H7 (cell line): ENCODE data around the gene KHDC1. TPM values are rescaled to one million over a fixed set of nuclear protein-coding genes. Genes with fewer than 3 reads are reported as not detected.
"Not testable (repeated sequence)": the region's sequence is repeated elsewhere in the genome, so short reads cannot be mapped to it uniquely, and the experiment has no call there.

Source experiments
- DNase-seq: peaks from one replicate; pipeline ENCODE4 v3.0.0; 2012
- H3K27me3 ChIP-seq: 2 replicates; pipeline ENCODE4 v1.6.0; 2011; ENCODE audit warnings: mild to moderate bottlenecking, low read length; ENCODE audit not compliant: control insufficient read depth, insufficient read depth
- H3K36me3 ChIP-seq: replicated peaks from 2 replicates; pipeline ENCODE4 v1.5.1; 2011; ENCODE audit warnings: low read length; ENCODE audit not compliant: control insufficient read depth, insufficient read depth
- H3K4me3 ChIP-seq: 2 replicates; pipeline ENCODE4 v1.5.1; 2011; ENCODE audit warnings: low read depth, mild to moderate bottlenecking, control low read depth, low read length, moderate library complexity; ENCODE audit not compliant: insufficient read depth
- total RNA-seq: library from RNA; depleted of rRNA; stranded (reverse); fragments of >200 nt; shearing (Covaris generic); gene quantifications from 2 replicates; pipeline ENCODE4 v1.2.3, GENCODE V29; 2014

The KHDC1 gene
- total RNA-seq, 1 experiment from 2014 or later, result 4.5 TPM

- H3K27me3 ChIP-seq, result no peaks in the 10 kb centered on the region
- no peak for DNase-seq
These were observed 29.9 kb downstream of the KHDC1 start for GRCh38 chr6:73233048-73233447.

GRCh38 chr6:73231986-73232391 is 31.0 kb downstream of the KHDC1 start:
- no peaks in the 10 kb centered on the region for H3K36me3 ChIP-seq

More at GRCh38 chr6:73233048-73233447, 29.9 kb downstream of the KHDC1 start:
- Histone ChIP-seq H3K4me3 (no peak overlapping the region), H3K36me3 (no peaks in the 10 kb centered on the region)

DNA sequence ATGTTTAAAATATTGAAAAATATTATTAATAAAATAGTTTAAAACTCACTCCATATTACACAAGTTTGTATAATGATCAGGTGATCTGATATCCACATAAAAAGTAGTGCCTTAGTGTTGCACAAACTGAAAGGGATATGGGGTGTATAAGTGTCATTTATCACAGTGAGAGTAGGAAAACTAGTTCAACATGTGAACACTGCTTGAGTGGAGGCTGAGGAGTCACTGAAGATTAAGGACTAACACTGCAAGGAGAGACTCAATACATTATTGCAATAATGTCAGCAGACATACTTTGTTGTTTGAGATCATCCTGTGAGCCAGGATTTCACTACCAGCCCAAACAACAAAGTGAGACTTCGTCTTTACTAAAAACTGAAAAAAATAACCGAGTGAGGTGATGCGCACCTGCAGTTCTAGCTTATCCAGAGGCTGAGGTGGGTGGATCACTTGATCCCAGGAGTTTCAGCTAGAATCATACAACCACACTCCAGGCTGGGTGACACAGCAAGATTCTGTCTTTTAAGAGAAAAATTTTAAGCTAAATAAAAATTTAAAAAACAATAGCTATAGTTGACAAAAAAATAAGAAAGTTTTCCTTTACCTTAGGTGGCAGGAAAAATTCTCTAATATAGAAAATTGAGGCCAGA is 35.3 kb downstream of the KHDC1 start:
- no peaks in the 10 kb centered on the region for H3K27me3 ChIP-seq
- no peaks in the 10 kb centered on the region for H3K36me3 ChIP-seq
- no peak for DNase-seq
- H3K4me3 ChIP-seq, result no peak overlapping the region

More at GRCh38 chr6:73231986-73232391, 31.0 kb downstream of the KHDC1 start:
- DNase-seq, result no peak
- no peak overlapping the region for H3K4me3 ChIP-seq
- H3K27me3 ChIP-seq, result no peaks in the 10 kb centered on the region

DNA sequence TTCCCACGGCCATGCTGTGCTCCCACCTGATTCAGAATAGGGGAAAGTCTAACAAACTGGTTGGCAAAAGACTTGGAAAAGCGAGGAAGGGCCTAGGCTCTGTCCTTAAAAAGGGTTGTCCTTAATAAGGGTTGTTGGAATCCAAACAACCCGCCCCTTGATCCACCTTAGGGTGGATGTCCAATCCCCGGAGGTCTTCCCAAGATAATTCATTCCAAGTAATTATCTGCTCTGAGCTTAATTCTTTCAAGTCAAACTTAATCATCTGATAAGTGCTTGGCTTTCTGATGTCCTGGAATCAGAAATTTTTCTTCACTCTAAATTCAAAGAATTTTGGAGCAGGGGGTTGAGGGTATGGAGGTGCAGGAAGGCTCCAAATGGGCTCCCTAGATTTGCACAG is 37.6 kb downstream of the KHDC1 start, which contains the start of gene KHDC1L:
TSS of gene KHDC1L (minus strand) at position 101 of the 400 bp plus-strand sequence. CDS start at position 13, 88 bp downstream.
- DNase-seq, result no peak

GRCh38 chr6:73216859-73217258 is 46.1 kb downstream of the KHDC1 start:
- no peak overlapping the region for H3K4me3 ChIP-seq
- DNase-seq, result no peak
- H3K36me3 ChIP-seq, result no peaks in the 10 kb centered on the region
- H3K27me3 ChIP-seq, result no peaks in the 10 kb centered on the region

More for the DNA sequence above, 37.6 kb downstream of the KHDC1 start, which contains the start of gene KHDC1L:
- Histone ChIP-seq H3K27me3 (no peaks in the 10 kb centered on the region), H3K4me3 (no peak within 1 kb of the TSS), H3K36me3 (no peaks in the 10 kb centered on the region)

DNA sequence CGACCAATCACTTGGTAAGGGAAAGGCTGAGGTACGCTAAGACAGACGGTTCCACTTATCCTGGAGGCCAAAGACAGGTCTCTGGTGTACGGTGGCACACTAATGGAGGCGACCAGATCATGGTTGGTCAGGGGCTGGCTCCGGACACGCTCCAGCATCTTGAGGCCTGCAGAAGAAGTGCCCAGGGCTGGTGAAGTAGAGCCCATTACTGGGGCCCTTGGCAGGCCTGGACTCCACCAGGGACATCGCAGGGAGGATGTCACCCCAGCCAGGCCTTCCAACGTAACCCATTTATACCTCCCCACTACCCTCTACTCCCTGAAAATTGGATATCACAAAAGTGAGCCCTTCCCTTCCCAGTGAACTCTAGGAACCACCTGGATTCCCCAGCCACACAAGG is 53.9 kb downstream of the KHDC1 start:
- no peak overlapping the region for H3K4me3 ChIP-seq
- no peak for DNase-seq
- no peaks in the 10 kb centered on the region for H3K27me3 ChIP-seq
- no peaks in the 10 kb centered on the region for H3K36me3 ChIP-seq

DNA sequence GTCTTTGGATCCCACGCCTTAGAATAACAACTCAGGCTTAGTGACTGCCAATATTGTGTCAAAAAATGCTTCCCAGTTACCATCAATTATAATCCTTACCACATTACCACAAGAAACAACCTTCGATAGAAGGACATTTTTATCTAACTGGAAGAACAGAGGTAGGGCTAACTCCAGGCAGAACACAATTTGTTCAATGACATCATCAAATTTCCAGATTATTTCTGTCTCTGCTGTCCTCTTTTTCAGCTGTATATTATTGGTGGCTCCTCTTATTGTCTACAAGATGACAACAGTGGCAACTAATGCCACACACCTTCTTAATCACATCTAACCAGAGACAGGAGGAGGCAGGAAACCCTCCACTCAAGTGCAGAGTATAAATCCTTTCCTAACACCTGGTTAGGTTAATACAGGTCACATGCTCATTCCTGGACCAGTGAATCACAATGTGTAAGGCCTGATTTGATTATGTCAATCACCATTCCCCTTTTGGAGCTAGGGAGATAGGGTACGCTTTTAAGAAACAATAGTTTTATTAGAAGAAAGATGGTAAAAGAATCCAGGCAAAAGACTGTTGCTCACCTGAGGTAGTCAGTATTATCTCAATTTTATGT is 55.7 kb downstream of the KHDC1 start:
- Histone ChIP-seq H3K27me3 (no peaks in the 10 kb centered on the region), H3K4me3 (no peak overlapping the region), H3K36me3 (no peaks in the 10 kb centered on the region)
- no peak for DNase-seq

- H3K36me3 ChIP-seq, result no peaks in the 10 kb centered on the region
- no peak overlapping the region for H3K4me3 ChIP-seq
- peak; percentile 24 for DNase-seq
- H3K27me3 ChIP-seq, result no peaks in the 10 kb centered on the region
These were observed 58.7 kb downstream of the KHDC1 start for GRCh38 chr6:73204252-73204651.

GRCh38 chr6:73203098-73203497 is 59.9 kb downstream of the KHDC1 start:
- H3K36me3 ChIP-seq, result no peaks in the 10 kb centered on the region
- DNase-seq, result no peak
- no peaks in the 10 kb centered on the region for H3K27me3 ChIP-seq
- no peak overlapping the region for H3K4me3 ChIP-seq

DNA sequence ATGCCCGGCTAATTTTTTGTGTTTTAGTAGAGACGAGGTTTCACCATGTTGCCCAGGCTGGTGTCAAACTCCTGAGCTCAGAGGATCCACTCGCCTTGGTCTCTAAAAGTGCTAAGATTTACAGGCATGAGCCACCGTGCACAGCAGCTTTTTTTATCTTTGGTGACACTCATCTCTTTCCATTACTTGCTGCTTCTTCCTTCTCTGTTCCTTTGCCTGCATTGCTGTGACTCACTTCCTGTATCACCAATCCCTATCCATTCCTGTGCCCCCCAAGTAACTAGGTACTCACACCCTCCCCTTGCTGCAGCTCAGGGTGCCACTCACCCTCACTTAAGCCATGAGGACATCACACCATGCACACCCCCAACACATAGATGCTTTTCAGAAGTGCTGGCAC is 62.3 kb downstream of the KHDC1 start:
- Histone ChIP-seq H3K36me3 (no peaks in the 10 kb centered on the region), H3K27me3 (no peaks in the 10 kb centered on the region), H3K4me3 (no peak overlapping the region)
- no peak for DNase-seq

GRCh38 chr6:73200247-73200646 is 62.7 kb downstream of the KHDC1 start:
- no peaks in the 10 kb centered on the region for H3K36me3 ChIP-seq
- H3K4me3 ChIP-seq, result no peak overlapping the region
- H3K27me3 ChIP-seq, result no peaks in the 10 kb centered on the region
- no peak for DNase-seq

DNA sequence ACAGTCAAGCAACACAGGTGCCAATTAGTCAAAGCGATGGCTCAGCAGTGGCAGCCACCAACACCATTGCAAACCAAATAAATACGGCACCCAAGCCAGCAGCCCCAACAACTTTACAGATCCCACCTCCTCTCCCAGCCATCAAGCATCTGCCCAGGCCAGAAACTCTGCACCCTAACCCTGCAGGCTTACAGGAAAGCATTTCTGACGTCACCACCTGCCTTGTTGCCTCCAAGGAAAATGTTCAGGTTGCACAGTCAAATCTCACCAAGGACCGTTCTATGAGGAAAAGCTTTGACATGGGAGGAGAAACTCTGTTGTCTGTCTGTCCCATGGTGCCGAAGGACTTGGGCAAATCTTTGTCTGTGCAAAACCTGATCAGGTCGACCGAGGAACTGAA is 68.3 kb downstream of the KHDC1 start:
- no peak overlapping the region for H3K4me3 ChIP-seq
- H3K36me3 ChIP-seq, result no peaks in the 10 kb centered on the region
- no peaks in the 10 kb centered on the region for H3K27me3 ChIP-seq
- DNase-seq, result no peak

GRCh38 chr6:73193302-73193701 is 69.7 kb downstream of the KHDC1 start:
- H3K27me3 ChIP-seq, DNase-seq, H3K36me3 ChIP-seq, H3K4me3 ChIP-seq: not testable (repeated sequence)
